Transverse colon (tissue), 4 donors: ENCODE results near the gene LYRM9. TPM values are rescaled to one million over a fixed set of nuclear protein-coding genes. Genes with fewer than 3 reads are reported as not detected.
"Not testable (repeated sequence)": the region's sequence is repeated elsewhere in the genome, so short reads cannot be mapped to it uniquely, and the experiment has no call there.

Experiments used
- DNase-seq: peaks from one replicate; pipeline ENCODE4 v3.0.0-alpha.2; 2019
- H3K27ac ChIP-seq, 4 donors: fragments of 200-600 bp; sonication (generic); 2 replicates each; pipeline ENCODE4 v1.5.1; 2016 to 2018; ENCODE audit warnings: inconsistent platforms in 4 of 4
- H3K27me3 ChIP-seq: fragments of 200-600 bp; sonication (generic); 2 replicates; pipeline ENCODE4 v1.5.1; 2017; ENCODE audit warnings: inconsistent platforms
- H3K36me3 ChIP-seq, 4 donors: fragments of 200-600 bp; sonication (generic); 2 replicates each; pipeline ENCODE4 v1.5.1; 2017 to 2019; ENCODE audit warnings: inconsistent platforms in 4 of 4
- H3K4me1 ChIP-seq, 4 donors: fragments of 200-600 bp; sonication (generic); 2 replicates each; pipeline ENCODE4 v1.5.1; 2017 to 2020; ENCODE audit warnings: inconsistent platforms in 4 of 4
- H3K4me3 ChIP-seq, 4 donors: fragments of 200-600 bp; sonication (generic); 1 replicate in 1 of 4; 2 replicates in 3 of 4; pipeline versions ENCODE4 v1.5.1 to v1.6.1; 2017 to 2019; ENCODE audit warnings: inconsistent platforms in 4 of 4
- H3K9me3 ChIP-seq, 2 donors: fragments of 200-600 bp; sonication (generic); 2 replicates each; pipeline ENCODE4 v1.5.1; 2017 to 2019; ENCODE audit warnings: inconsistent platforms in 2 of 2
- EP300 ChIP-seq: sonication (generic); formaldehyde crosslinking; IDR thresholded peaks from one replicate; pipeline ENCODE4 v1.6.1; 2017; ENCODE audit warnings: antibody characterized with exemption, low read depth
- POLR2A ChIP-seq: fragments of 450-650 bp; IDR thresholded peaks from one replicate; pipeline ENCODE4 v1.6.1; 2016; ENCODE audit warnings: antibody characterized with exemption, mild to moderate bottlenecking, moderate library complexity
- POLR2AphosphoS5 ChIP-seq, 3 donors: sonication (generic); formaldehyde crosslinking; IDR thresholded peaks; one replicate each; pipeline ENCODE4 v1.6.1; 2016; ENCODE audit warnings: antibody characterized with exemption in 3 of 3
- WGBS, 2 donors: methylation state at CpG; one replicate each; pipeline ENCODE4 v1.1.5; 2018; ENCODE audit warnings: low coverage in 1 of 2; 5-methylcytosine and 5-hydroxymethylcytosine counted together
- in situ Hi-C, 4 donors: fragments of 200-750 bp; cut with MboI; loops; one replicate each; pipeline versions ENCODE4 v1.15.0 to v1.15.1; 2017; ENCODE audit warnings: low sequenced_read_pairs in 3 of 4, low pct_ligation_motif_present in 1 of 4, low pct_unique_long_range_greater_than_20kb in 1 of 4
- intact Hi-C: fragments of 100-400 bp; cut with DNase I; formaldehyde crosslinking; loops from one replicate; pipeline ENCODE4 v1.15.1; 2023; ENCODE audit warnings: low total_unique reads
- total RNA-seq, 4 donors: library from RNA; depleted of rRNA; stranded (reverse); fragments of >200 nt; gene quantifications; one replicate each; pipeline ENCODE4 v1.1.0, GENCODE V29; 2016
- TF ChIP-seq, protein P1 (sequence below), 5 experiments: fragments of 200-600 bp in 3 of 5; fragments of 450-650 bp in 2 of 5; sonication (generic) in 3 of 5; IDR thresholded peaks; 1 replicate in 2 of 5; 2 replicates in 3 of 5; pipeline ENCODE4 v1.5.1; 2016 to 2017; ENCODE audit warnings: antibody characterized with exemption in 5 of 5, inconsistent platforms in 3 of 5, mild to moderate bottlenecking in 2 of 5, moderate library complexity in 1 of 5

The LYRM9 gene
- total RNA-seq, 4 donors from 2014 or later, result 2.6 to 33.0 (median 12.1) TPM

DNA sequence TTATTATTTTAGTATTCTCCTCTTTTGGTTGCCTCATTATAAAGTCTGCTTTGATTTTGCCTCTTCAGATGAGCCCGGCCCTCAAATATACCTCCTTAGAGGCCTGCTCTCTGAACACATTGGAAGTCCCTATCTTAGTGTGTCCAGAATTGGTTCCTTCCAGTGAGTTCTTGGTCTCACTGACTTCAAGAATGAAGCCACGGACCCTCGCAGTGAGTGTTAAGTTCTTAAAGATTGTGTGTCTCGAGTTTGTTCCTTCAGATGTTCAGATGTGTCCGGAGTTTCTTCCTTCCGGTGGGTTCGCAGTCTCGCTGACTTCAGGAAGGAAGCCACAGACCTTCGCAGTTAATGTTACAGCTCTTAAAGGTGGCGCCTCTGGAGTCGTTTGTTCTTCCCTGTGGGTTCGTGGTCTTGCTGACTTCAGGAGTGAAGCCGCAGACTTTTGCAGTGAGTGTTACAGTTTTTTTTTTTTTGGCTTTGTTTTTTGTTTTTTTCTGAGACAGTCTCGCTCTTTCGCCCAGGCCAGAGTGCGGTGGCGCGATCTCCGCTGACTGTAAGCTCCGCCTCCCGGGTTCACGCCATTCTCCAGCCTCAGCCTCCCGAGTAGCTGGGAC is 47.0 kb downstream of the LYRM9 start:
- Histone ChIP-seq H3K36me3 (no peaks in the 10 kb centered on the region), H3K4me1 (peaks cover 0 to 13% (median 3%) of the 10 kb centered on the region in 4 donors), H3K27me3 (no peaks in the 10 kb centered on the region), H3K4me3 (peak overlapping the region in 1 of 4 donors; percentile 0), H3K27ac (peak overlapping the region in 3 of 4 donors; percentile 11 to 32 (median 24)), H3K9me3 (no peaks in the 10 kb centered on the region)
- intact Hi-C loops (no loop called here), in situ Hi-C loops (no loop called here)
- TF ChIP-seq, protein P1, sequence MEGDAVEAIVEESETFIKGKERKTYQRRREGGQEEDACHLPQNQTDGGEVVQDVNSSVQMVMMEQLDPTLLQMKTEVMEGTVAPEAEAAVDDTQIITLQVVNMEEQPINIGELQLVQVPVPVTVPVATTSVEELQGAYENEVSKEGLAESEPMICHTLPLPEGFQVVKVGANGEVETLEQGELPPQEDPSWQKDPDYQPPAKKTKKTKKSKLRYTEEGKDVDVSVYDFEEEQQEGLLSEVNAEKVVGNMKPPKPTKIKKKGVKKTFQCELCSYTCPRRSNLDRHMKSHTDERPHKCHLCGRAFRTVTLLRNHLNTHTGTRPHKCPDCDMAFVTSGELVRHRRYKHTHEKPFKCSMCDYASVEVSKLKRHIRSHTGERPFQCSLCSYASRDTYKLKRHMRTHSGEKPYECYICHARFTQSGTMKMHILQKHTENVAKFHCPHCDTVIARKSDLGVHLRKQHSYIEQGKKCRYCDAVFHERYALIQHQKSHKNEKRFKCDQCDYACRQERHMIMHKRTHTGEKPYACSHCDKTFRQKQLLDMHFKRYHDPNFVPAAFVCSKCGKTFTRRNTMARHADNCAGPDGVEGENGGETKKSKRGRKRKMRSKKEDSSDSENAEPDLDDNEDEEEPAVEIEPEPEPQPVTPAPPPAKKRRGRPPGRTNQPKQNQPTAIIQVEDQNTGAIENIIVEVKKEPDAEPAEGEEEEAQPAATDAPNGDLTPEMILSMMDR (IDR thresholded peaks at IDR 0.05), result no peak
- TF ChIP-seq EP300, result no peak
- TF ChIP-seq POLR2A, result no peak
- no peak for TF ChIP-seq POLR2AphosphoS5 (IDR thresholded peaks at IDR 0.05)
- DNase-seq, result no peak
- WGBS, 2 donors, result 65 to 83% methylated on average over 7 to 23 of the region's 23 CpGs

DNA sequence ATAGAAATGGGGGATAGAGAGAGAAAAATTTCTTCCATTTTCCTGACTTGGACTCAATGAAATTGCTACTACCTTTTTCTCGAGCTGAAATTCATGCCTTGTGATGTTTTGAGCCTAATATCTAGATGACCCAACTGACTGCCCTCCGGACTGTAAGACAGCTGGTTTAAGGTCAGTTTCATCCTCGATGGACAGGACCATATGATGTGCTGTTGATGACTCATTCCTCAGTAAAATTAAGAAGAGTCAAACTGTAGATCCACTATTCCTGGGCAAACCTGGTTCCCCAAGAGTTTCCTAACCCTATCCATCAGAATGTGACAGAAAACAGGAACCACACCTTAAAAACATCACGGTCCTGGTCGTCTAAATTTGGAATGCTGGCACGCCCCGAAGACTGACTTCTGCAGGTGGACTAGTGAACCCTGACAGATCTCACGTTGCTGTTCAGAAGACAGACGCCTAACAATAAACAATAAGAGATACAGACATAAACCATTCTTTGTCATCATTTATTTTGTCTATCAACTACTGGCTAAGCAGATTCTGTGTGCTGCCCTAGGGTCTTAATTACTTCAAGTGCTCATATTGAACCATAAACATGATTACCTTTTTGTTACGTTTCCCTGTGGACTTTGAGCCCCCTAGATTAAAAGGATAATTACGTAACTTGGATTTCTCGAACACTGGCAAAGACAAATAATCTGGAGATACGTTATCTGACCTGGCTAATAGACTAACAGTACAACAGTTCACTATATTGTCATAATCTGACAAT is 47.7 kb downstream of the LYRM9 start:
- H3K9me3 ChIP-seq, result no peaks in the 10 kb centered on the region
- in situ Hi-C loops (no loop called here), intact Hi-C loops (no loop called here)
- TF ChIP-seq POLR2A (no peak), EP300 (no peak), POLR2AphosphoS5 (IDR thresholded peaks at IDR 0.05) (no peak)
- TF ChIP-seq, protein P1 (IDR thresholded peaks at IDR 0.05), result no peak
- no peaks in the 10 kb centered on the region for H3K36me3 ChIP-seq
- no peaks in the 10 kb centered on the region for H3K27me3 ChIP-seq
- peaks cover 0 to 13% (median 3%) of the 10 kb centered on the region in 4 donors for H3K4me1 ChIP-seq
- H3K4me3 ChIP-seq, result no peak overlapping the region
- DNase-seq, result peak; percentile 62
- H3K27ac ChIP-seq, result peak overlapping the region in 1 of 4 donors; percentile 14
- 39 to 48% methylated on average over 9 to 13 of the region's 13 CpGs for WGBS, 2 donors

DNA sequence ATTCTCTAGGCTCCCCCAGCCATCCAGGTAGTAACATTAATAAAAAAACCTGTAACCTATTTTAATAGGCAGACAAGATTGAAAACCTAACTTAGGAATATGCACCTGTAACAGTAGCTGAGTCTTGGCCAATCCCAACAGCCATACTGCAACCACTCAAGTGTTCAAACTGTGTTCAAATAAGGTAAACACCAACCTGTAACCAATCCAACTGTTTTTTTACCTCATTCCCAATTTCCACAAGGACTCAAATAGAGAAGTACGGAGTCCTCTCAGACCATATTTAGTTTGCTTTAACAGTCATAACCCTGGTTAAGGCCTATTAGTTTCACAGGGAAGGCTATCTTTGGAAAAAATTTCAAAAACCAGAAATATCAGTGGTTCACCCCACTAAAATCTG is 52.5 kb downstream of the LYRM9 start:
- Histone ChIP-seq H3K4me1 (peaks cover 0 to 11% (median 3%) of the 10 kb centered on the region in 4 donors), H3K27ac (no peak overlapping the region), H3K4me3 (no peak overlapping the region), H3K9me3 (no peaks in the 10 kb centered on the region), H3K36me3 (no peaks in the 10 kb centered on the region), H3K27me3 (no peaks in the 10 kb centered on the region)
- 57 to 65% methylated on average over 1 of the region's 1 CpG for WGBS, 2 donors
- intact Hi-C loops, result no loop called here
- TF ChIP-seq POLR2A, result no peak
- no peak for TF ChIP-seq EP300
- no peak for TF ChIP-seq POLR2AphosphoS5 (IDR thresholded peaks at IDR 0.05)
- TF ChIP-seq, protein P1 (IDR thresholded peaks at IDR 0.05), result no peak
- no peak for DNase-seq
- in situ Hi-C loops, result no loop called here

DNA sequence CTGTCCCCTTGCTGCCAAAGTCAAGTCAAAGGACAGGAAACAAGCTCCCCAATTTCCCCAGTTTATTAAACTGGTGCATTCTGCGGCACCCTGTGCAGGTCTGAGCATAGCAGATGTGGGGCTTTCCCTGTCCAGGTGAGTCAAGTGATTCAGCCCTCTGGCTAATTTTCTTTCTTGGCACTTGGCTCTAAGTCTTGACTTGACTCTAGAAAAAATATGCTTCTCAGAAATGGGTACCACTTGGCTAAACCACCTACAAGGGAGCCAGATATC is 52.8 kb downstream of the LYRM9 start:
- WGBS, 2 donors, result no CpG with 5 or more reads among the region's 1 CpG
- H3K36me3 ChIP-seq, H3K27ac ChIP-seq, H3K27me3 ChIP-seq, intact Hi-C loops, DNase-seq, H3K4me3 ChIP-seq, H3K4me1 ChIP-seq, in situ Hi-C loops, H3K9me3 ChIP-seq: not testable (repeated sequence)

DNA sequence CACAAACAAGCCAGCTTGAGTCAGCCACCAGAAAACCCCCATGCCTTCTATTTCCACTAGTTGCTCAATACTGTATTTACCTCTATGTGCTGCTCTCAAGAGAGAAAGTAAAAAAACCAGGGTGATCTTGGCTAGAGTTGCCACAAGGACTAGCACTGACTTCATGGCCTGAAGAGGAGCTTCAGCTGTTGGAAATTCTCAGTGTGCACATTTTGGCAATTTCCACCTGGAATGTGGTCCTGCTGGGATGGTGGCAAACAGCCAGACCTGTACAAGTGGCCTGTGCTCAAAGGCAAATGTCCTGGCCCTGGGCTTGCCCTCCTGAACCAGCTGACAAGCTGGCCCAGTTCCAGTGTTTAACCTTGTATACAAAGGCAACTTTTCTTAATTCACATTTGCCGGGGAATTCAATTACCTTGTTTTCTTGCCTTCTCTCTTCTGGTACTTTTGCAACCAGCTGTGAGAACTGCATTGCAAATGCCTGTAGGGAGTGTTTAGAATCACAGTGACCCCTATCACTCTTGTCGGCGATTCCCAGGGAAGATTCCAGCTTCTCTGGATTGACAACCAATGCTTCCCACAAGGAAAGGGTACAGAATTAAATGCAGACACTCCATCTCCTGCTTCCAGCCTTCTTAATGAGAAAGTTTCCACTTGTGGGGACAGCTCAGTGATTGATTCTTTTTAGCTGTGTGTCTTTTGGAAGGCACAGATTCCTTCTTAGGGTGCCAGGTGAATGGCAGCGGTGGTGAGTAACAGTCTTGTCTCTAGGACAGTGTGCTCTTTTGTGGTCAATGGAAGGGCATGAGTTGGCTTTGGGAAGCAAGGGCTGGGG is 53.4 kb downstream of the LYRM9 start:
- H3K9me3 ChIP-seq, DNase-seq, H3K4me1 ChIP-seq, in situ Hi-C loops, H3K36me3 ChIP-seq, H3K27me3 ChIP-seq, intact Hi-C loops, H3K27ac ChIP-seq, H3K4me3 ChIP-seq: not testable (repeated sequence)
- WGBS, 2 donors, result 44 to 60% methylated on average over 1 of the region's 4 CpGs

DNA sequence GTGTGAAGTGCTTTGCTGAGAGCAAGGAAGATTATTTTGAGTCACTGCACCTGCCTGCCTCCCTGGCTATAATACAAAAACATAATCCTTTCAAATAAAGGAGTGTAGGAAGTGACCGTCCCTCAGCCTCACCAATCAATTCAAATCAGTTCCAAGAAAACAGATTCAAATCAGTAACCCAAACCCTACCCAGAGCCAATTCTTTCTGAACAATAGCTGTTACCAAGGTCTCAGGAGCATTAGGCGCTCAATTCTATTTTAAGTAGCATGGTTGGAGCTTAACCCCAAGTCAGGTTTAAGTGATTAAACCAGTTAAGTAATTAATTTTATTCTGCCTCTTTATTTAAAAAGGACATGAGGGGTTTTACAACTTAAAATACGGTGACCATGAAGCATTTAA is 54.6 kb downstream of the LYRM9 start:
- intact Hi-C loops, H3K27me3 ChIP-seq, DNase-seq, H3K36me3 ChIP-seq, H3K27ac ChIP-seq, H3K9me3 ChIP-seq, in situ Hi-C loops, H3K4me1 ChIP-seq, H3K4me3 ChIP-seq: not testable (repeated sequence)
- WGBS, 2 donors, result 82 to 83% methylated on average over 1 of the region's 3 CpGs

DNA sequence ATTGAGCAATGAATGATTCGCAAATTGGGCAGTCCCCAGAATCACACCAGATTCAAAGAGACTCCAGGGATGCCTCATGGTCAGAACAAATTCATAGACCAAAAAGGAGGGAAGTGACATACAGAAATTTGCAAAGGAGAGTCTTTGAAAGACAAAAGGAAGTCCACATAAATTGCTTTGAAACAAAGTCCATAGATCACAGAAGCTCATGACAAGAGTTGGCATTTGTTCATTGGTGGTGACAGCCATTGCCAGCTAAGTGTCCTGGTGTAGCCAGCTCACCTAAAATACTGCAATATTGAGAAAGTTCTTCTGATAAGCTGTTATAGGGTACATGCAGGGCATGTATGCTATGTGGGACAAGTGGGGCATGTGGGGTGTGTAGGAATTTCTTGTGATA is 55.4 kb downstream of the LYRM9 start:
- H3K36me3 ChIP-seq, H3K27ac ChIP-seq, H3K9me3 ChIP-seq, intact Hi-C loops, DNase-seq, H3K27me3 ChIP-seq, H3K4me1 ChIP-seq, in situ Hi-C loops, H3K4me3 ChIP-seq: not testable (repeated sequence)
- 86 to 88% methylated on average over 1 of the region's 1 CpG for WGBS, 2 donors
